ENCODE data around the gene BCL2L11.

BCL2L11 gene

DNA sequence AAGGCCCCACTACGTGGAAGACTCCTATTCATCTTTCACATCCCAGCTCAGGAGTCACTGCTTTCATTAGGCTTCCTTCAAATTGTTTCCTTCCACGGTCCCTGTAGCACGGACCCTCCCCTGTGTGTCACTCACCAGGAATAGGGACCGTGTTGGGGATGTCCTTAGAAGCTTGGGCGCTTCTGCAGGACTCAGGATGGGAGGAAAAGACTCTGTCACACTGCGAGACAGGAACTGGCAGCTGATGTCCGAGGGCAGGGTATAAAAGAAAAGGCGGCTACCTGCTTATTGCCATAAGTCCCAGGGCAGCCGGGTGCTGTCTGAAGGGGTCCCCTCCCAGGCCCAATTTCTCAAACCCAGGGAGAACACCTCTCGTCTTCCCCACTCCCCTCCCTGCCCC is 79.1 kb downstream of the BCL2L11 start:
- H3K4me3 ChIP-seq (ENCODE audit: control insufficient read depth, low read depth, low read length) = no peak overlapping the region
- DNase-seq (ENCODE audit: low read depth) = no peak
- TF ChIP-seq, protein P1, sequence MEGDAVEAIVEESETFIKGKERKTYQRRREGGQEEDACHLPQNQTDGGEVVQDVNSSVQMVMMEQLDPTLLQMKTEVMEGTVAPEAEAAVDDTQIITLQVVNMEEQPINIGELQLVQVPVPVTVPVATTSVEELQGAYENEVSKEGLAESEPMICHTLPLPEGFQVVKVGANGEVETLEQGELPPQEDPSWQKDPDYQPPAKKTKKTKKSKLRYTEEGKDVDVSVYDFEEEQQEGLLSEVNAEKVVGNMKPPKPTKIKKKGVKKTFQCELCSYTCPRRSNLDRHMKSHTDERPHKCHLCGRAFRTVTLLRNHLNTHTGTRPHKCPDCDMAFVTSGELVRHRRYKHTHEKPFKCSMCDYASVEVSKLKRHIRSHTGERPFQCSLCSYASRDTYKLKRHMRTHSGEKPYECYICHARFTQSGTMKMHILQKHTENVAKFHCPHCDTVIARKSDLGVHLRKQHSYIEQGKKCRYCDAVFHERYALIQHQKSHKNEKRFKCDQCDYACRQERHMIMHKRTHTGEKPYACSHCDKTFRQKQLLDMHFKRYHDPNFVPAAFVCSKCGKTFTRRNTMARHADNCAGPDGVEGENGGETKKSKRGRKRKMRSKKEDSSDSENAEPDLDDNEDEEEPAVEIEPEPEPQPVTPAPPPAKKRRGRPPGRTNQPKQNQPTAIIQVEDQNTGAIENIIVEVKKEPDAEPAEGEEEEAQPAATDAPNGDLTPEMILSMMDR (IDR thresholded peaks at IDR 0.05; ENCODE audit: control insufficient read depth, insufficient read depth, low read depth, low read length, missing control alignments) = no peak

DNA sequence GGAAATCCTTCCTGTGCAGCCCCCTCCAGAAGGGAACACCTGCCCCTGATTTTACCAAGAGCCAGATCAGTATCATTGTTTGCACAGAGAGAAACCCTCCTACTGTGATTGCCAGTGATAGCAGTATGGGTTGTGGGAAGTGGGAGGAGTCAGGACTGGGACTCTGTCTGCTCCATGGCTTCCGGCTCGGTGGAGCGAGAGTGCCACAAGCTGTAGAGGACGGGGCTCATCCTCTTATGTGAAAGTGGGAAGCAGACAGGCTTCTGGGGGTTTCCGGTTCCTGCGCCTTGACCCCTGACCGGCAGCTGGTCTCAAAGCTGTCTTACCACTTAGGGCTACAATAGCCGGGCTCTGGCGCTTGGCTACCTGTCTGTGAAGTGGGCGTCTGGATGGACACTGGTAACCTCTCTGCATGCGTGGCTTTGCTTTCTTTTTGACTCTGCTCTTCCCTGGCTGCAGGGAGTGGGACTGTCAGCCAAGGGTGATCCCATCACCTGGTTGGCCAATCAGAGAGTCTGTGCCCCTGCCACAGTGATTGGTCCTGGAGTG is 79.7 kb downstream of the BCL2L11 start:
- no peak overlapping the region for H3K4me3 ChIP-seq (ENCODE audit: control insufficient read depth, low read depth, low read length)
- no peak for DNase-seq (ENCODE audit: low read depth)
- TF ChIP-seq, protein P1 (IDR thresholded peaks at IDR 0.05; ENCODE audit: control insufficient read depth, insufficient read depth, low read depth, low read length, missing control alignments) = no peak

DNA sequence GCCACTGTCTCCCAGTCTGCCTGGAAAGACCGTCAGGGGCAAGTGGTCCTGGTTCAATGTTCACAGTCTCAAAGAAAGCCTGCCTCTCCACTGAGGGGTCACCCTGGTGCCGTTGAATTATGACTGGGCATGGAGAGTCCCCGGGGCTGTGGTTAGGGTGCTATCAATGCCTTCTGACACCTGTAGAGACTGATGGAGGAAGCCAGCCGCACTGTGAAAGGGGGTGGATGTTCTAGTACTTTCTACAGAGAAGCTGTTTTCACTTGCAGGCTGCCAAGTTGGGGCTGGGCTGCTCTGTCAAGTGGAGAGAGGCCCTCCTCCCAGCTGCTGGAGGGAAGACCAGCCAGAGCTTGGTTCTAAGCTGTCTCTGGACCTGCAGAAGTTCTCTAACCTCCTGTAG is 80.5 kb downstream of the BCL2L11 start:
- no peak for DNase-seq (ENCODE audit: low read depth)
- TF ChIP-seq, protein P1 (IDR thresholded peaks at IDR 0.05; ENCODE audit: control insufficient read depth, insufficient read depth, low read depth, low read length, missing control alignments) = no peak
- H3K4me3 ChIP-seq (ENCODE audit: control insufficient read depth, low read depth, low read length) = no peak overlapping the region

DNA sequence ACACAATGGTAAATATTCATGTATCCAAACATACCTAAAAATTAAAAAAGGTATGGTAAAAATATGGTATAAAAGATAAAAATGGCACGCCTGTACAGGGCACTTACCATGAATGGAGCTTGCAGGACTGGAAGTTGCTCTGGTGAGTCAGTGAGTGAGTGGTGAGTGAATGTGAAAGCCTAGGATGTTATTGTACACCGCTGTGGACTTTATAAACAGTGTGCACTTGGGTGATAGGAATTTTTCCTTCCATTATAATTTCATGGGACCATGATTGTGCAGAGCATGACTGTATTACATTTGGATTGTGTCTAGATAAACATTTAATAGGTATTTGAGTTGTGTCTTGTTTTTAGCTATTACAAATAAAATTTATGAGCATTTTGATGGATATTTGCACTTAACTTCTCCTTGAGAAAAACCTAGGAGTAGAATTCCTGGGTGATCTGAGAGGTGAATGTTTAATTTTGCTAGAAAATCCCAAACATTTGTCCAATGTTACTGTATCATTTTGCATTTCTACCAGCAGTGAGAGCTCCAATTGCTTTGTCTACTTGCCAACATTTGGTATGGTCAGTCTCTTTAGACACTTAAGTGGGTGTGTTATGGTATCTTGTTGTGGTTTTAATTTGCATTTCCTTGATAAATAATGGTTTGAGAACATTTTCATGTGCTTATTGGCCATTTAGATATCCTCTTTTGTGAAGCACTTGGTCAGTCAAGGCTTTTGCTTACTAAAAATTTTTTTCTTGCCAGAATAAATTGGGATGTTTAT is 81.7 kb downstream of the BCL2L11 start:
- no peak for DNase-seq (ENCODE audit: low read depth)
- no peak overlapping the region for H3K4me3 ChIP-seq (ENCODE audit: control insufficient read depth, low read depth, low read length)
- TF ChIP-seq, protein P1 (IDR thresholded peaks at IDR 0.05; ENCODE audit: control insufficient read depth, insufficient read depth, low read depth, low read length, missing control alignments) = no peak

DNA sequence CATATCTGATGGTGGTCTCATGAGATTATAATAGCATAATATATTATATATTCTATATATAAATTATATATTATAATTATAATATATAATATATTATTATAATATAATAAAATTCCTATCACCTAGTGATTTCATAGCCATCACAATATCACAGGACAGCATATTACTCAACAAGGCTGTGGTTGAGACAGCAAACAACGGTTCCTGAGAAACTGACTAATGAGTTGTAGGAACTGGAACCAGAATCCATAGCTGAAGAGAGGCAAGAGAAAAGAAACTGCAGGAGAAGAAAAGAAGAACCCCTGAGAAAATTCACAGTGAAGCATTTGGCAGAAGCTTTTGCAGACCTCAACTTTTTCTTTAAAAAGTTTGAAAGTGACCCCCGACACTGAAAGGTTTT is 84.0 kb downstream of the BCL2L11 start:
- no peak overlapping the region for H3K4me3 ChIP-seq (ENCODE audit: control insufficient read depth, low read depth, low read length)
- DNase-seq (ENCODE audit: low read depth) = no peak
- TF ChIP-seq, protein P1 (IDR thresholded peaks at IDR 0.05; ENCODE audit: control insufficient read depth, insufficient read depth, low read depth, low read length, missing control alignments) = no peak

DNA sequence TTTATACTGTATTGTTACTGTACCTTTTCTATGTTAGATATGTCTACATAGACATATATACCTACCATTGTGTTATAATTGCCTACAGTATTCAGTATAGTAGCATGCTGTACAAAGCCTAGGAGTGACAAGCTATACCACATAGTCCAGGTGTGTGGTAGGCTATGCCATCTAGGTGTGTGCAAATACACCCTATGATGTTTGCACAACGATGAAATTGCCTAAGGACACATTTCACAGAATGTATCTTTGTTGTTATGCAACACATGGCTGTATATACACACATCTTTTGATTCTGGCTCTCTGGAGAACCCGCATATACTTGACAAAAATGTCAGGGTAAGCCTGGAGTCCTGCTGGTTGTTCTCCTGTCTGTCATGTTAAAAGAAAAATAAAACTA is 85.1 kb downstream of the BCL2L11 start:
- no peak overlapping the region for H3K4me3 ChIP-seq (ENCODE audit: control insufficient read depth, low read depth, low read length)
- TF ChIP-seq, protein P1 (IDR thresholded peaks at IDR 0.05; ENCODE audit: control insufficient read depth, insufficient read depth, low read depth, low read length, missing control alignments) = no peak
- DNase-seq (ENCODE audit: low read depth) = no peak

All from AG09309 (cell line).